Glomerular visceral epithelial cell (primary cell): ENCODE results near the gene BOD1L1.

Experiments used
- DNase-seq: peaks from one replicate; pipeline ENCODE4 v3.0.0-alpha.2; 2016; ENCODE audit errors: extremely low spot score

Gene BOD1L1

GRCh38 chr4:13539619-13540445 lies 87.7 kb downstream of the BOD1L1 start:
- DNase-seq, result no peak

GRCh38 chr4:13539047-13539618 lies 88.4 kb downstream of the BOD1L1 start:
- DNase-seq, result no peak

- no peak for DNase-seq
These were observed 89.0 kb downstream of the BOD1L1 start for GRCh38 chr4:13538427-13538973.

GRCh38 chr4:13537832-13538177 lies 89.7 kb downstream of the BOD1L1 start:
- no peak for DNase-seq

GRCh38 chr4:13537011-13537831 lies 90.3 kb downstream of the BOD1L1 start:
- no peak for DNase-seq

- DNase-seq, result no peak
These were observed 90.9 kb downstream of the BOD1L1 start for GRCh38 chr4:13536607-13537006.

- no peak for DNase-seq
These were observed 91.7 kb downstream of the BOD1L1 start for GRCh38 chr4:13535708-13536361.

- DNase-seq, result no peak
These were observed 92.4 kb downstream of the BOD1L1 start for GRCh38 chr4:13535118-13535517.

- DNase-seq, result no peak
These were observed 93.0 kb downstream of the BOD1L1 start for GRCh38 chr4:13534344-13535063.

- no peak for DNase-seq
These were observed 93.7 kb downstream of the BOD1L1 start for GRCh38 chr4:13533670-13534343.

- no peak for DNase-seq
These were observed 95.9 kb downstream of the BOD1L1 start for GRCh38 chr4:13531625-13531998.

- DNase-seq, result no peak
These were observed 96.5 kb downstream of the BOD1L1 start for GRCh38 chr4:13530823-13531624.

GRCh38 chr4:13529128-13529919 lies 98.2 kb downstream of the BOD1L1 start:
- DNase-seq, result no peak

- DNase-seq, result no peak
These were observed 98.8 kb downstream of the BOD1L1 start for GRCh38 chr4:13528821-13529127.

- DNase-seq, result no peak
These were observed 99.3 kb downstream of the BOD1L1 start for GRCh38 chr4:13527981-13528820.

GRCh38 chr4:13527192-13527980 lies 100.1 kb downstream of the BOD1L1 start:
- DNase-seq, result no peak

GRCh38 chr4:13526658-13527057 lies 100.9 kb downstream of the BOD1L1 start:
- DNase-seq, result no peak
